ENCODE results near the gene RETREG1. TPM values are rescaled to one million over a fixed set of nuclear protein-coding genes. Genes with fewer than 3 reads are reported as not detected.

Gene RETREG1
- total RNA-seq, 4 donors from 2014 or later: 29.1 to 58.8 (median 43.3) TPM

- intact Hi-C loops (cut with DNase I; ENCODE audit: low total_unique reads): no loop called here
- H3K4me3 ChIP-seq (ENCODE audit: low read depth, poor library complexity, severe bottlenecking): no peak overlapping the region
- TF ChIP-seq CTCF (IDR thresholded peaks at IDR 0.05): no peak
- no peak for TF ChIP-seq POLR2A (IDR thresholded peaks at IDR 0.05)
- DNase-seq (ENCODE audit: low spot score in 2 of 2): no peak
Observed at GRCh38 chr5:16485656-16486055, 131.1 kb downstream of the RETREG1 start.

GRCh38 chr5:16484081-16484480 is 132.7 kb downstream of the RETREG1 start:
- intact Hi-C loops (cut with DNase I; ENCODE audit: low total_unique reads): no loop called here
- DNase-seq (ENCODE audit: low spot score in 2 of 2): no peak
- 43 to 45% methylated on average over 1 of the region's 1 CpG for WGBS, 2 donors
- no peak overlapping the region for H3K4me3 ChIP-seq (ENCODE audit: low read depth, poor library complexity, severe bottlenecking)
- TF ChIP-seq POLR2A (IDR thresholded peaks at IDR 0.05) (no peak), CTCF (IDR thresholded peaks at IDR 0.05) (no peak)

GRCh38 chr5:16483361-16483760 is 133.4 kb downstream of the RETREG1 start:
- H3K4me3 ChIP-seq (ENCODE audit: low read depth, poor library complexity, severe bottlenecking): no peak overlapping the region
- TF ChIP-seq CTCF (IDR thresholded peaks at IDR 0.05) (no peak), POLR2A (IDR thresholded peaks at IDR 0.05) (no peak)
- intact Hi-C loops (cut with DNase I; ENCODE audit: low total_unique reads): no loop called here
- DNase-seq (ENCODE audit: low spot score in 2 of 2): no peak

GRCh38 chr5:16482891-16483290 is 133.9 kb downstream of the RETREG1 start:
- intact Hi-C loops (cut with DNase I; ENCODE audit: low total_unique reads): no loop called here
- no peak overlapping the region for H3K4me3 ChIP-seq (ENCODE audit: low read depth, poor library complexity, severe bottlenecking)
- DNase-seq (ENCODE audit: low spot score in 2 of 2): no peak
- WGBS, 2 donors: 94 to 96% methylated on average over 2 of the region's 2 CpGs
- TF ChIP-seq CTCF (IDR thresholded peaks at IDR 0.05): no peak
- TF ChIP-seq POLR2A (IDR thresholded peaks at IDR 0.05): no peak

- DNase-seq (ENCODE audit: low spot score in 2 of 2): no peak
- WGBS, 2 donors: 71 to 73% methylated on average over 6 of the region's 6 CpGs
Observed at GRCh38 chr5:16480821-16481538, 135.8 kb downstream of the RETREG1 start.

More at GRCh38 chr5:16480821-16481538, 135.8 kb downstream of the RETREG1 start:
- TF ChIP-seq POLR2A (IDR thresholded peaks at IDR 0.05) (no peak), CTCF (IDR thresholded peaks at IDR 0.05) (no peak)
- H3K4me3 ChIP-seq (ENCODE audit: low read depth, poor library complexity, severe bottlenecking): no peak overlapping the region
- intact Hi-C loops (cut with DNase I; ENCODE audit: low total_unique reads): no loop called here

All from lower leg skin (tissue), 4 donors.